ENCODE measurements around the gene TMEM150C.

DNA sequence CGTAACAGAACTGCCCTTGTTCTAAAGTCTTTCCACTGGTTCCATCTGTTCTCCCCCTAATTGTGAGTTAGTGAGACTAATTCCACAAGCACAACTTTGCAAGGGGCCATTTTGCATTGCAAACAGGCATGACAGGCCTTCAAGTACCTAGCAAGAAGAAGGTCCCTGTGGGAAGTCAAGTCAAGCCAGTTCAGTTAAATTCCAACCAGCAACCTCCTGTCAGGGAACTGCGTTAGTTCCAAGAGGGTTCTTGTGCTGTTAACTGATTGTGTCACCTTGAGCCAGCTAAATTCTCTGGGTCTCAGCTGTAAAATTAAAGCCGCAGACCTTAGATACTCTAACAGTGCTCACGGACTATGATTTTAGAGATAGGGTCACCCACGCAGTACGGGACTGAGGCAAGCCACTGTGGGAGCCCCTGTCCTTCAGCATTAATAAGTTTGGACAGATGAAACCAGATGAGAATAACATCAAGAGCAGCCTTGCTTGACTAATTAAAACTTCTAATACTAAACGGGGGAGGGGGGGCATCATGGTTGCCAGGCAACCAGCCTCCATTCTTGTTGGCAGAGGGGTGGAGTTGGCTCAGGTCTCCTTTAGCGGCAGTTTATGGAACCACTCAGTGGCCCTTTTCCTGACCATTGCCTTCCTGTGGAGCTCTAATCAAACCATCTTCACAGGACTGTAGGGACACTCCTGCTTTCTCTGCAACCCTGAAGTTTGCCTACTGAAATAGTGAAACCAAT, 24.1 kb upstream of the TMEM150C start:
- TF ChIP-seq, protein P1, sequence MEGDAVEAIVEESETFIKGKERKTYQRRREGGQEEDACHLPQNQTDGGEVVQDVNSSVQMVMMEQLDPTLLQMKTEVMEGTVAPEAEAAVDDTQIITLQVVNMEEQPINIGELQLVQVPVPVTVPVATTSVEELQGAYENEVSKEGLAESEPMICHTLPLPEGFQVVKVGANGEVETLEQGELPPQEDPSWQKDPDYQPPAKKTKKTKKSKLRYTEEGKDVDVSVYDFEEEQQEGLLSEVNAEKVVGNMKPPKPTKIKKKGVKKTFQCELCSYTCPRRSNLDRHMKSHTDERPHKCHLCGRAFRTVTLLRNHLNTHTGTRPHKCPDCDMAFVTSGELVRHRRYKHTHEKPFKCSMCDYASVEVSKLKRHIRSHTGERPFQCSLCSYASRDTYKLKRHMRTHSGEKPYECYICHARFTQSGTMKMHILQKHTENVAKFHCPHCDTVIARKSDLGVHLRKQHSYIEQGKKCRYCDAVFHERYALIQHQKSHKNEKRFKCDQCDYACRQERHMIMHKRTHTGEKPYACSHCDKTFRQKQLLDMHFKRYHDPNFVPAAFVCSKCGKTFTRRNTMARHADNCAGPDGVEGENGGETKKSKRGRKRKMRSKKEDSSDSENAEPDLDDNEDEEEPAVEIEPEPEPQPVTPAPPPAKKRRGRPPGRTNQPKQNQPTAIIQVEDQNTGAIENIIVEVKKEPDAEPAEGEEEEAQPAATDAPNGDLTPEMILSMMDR (IDR thresholded peaks at IDR 0.05) = no peak
- no peak for TF ChIP-seq POLR2AphosphoS5 (IDR thresholded peaks at IDR 0.05; ENCODE audit: low read depth, low read length)
- TF ChIP-seq, protein P2, sequence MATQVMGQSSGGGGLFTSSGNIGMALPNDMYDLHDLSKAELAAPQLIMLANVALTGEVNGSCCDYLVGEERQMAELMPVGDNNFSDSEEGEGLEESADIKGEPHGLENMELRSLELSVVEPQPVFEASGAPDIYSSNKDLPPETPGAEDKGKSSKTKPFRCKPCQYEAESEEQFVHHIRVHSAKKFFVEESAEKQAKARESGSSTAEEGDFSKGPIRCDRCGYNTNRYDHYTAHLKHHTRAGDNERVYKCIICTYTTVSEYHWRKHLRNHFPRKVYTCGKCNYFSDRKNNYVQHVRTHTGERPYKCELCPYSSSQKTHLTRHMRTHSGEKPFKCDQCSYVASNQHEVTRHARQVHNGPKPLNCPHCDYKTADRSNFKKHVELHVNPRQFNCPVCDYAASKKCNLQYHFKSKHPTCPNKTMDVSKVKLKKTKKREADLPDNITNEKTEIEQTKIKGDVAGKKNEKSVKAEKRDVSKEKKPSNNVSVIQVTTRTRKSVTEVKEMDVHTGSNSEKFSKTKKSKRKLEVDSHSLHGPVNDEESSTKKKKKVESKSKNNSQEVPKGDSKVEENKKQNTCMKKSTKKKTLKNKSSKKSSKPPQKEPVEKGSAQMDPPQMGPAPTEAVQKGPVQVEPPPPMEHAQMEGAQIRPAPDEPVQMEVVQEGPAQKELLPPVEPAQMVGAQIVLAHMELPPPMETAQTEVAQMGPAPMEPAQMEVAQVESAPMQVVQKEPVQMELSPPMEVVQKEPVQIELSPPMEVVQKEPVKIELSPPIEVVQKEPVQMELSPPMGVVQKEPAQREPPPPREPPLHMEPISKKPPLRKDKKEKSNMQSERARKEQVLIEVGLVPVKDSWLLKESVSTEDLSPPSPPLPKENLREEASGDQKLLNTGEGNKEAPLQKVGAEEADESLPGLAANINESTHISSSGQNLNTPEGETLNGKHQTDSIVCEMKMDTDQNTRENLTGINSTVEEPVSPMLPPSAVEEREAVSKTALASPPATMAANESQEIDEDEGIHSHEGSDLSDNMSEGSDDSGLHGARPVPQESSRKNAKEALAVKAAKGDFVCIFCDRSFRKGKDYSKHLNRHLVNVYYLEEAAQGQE (IDR thresholded peaks at IDR 0.05; ENCODE audit: insufficient read depth in 1 of 2, low read depth in 2 of 2, low read length in 1 of 2) = no peak
